Measurements from ENCODE around the gene PPM1L. TPM values are rescaled to one million over a fixed set of nuclear protein-coding genes. Genes with fewer than 3 reads are reported as not detected.

PPM1L gene
- total and polyA plus RNA-seq, 5 donors from 2014 or later: 0.28 to 1.9 (median 0.81) TPM

GRCh38 chr3:160781402-160781801 lies 25.4 kb downstream of the PPM1L start:
- Histone ChIP-seq H3K4me3 (ENCODE audit: low read depth, low read length) (no peak overlapping the region), H3K4me1 (ENCODE audit: control insufficient read depth, insufficient read depth, low read length, poor library complexity, severe bottlenecking) (no peaks in the 10 kb centered on the region), H3K27me3 (ENCODE audit: control insufficient read depth, insufficient read depth, low read length) (no peaks in the 10 kb centered on the region), H3K9me3 (ENCODE audit: control insufficient read depth in 2 of 2, low read length in 2 of 2) (no peaks in the 10 kb centered on the region), H3K27ac (ENCODE audit: insufficient read depth, low read length, poor library complexity, severe bottlenecking) (no peak overlapping the region), H3K36me3 (ENCODE audit: control insufficient read depth, insufficient read depth, low read length) (no peaks in the 10 kb centered on the region)
- no peak for ATAC-seq (ENCODE audit: low read depth in 2 of 2)
- no peaks in the 10 kb centered on the region for H3K36me3 Mint-ChIP-seq
- H3K27me3 Mint-ChIP-seq: peaks cover 9% of the 10 kb centered on the region
- H3K27ac Mint-ChIP-seq: no peak overlapping the region
- DNase-seq: no peak
- H3K4me1 Mint-ChIP-seq: no peaks in the 10 kb centered on the region
- H3K9me3 Mint-ChIP-seq: peaks cover 0 to 4% (median 0%) of the 10 kb centered on the region in 7 donors
- no peak overlapping the region for H3K4me3 Mint-ChIP-seq

GRCh38 chr3:160781863-160782262 lies 25.8 kb downstream of the PPM1L start:
- Mint-ChIP-seq H3K4me3 (no peak overlapping the region), H3K4me1 (peaks cover 0 to 3% (median 0%) of the 10 kb centered on the region in 4 donors), H3K36me3 (no peaks in the 10 kb centered on the region), H3K27ac (no peak overlapping the region), H3K27me3 (peaks cover 8% of the 10 kb centered on the region), H3K9me3 (peaks cover 0 to 4% (median 0%) of the 10 kb centered on the region in 7 donors)
- H3K9me3 ChIP-seq (ENCODE audit: control insufficient read depth in 2 of 2, low read length in 2 of 2): no peaks in the 10 kb centered on the region
- H3K36me3 ChIP-seq (ENCODE audit: control insufficient read depth, insufficient read depth, low read length): no peaks in the 10 kb centered on the region
- H3K27ac ChIP-seq (ENCODE audit: insufficient read depth, low read length, poor library complexity, severe bottlenecking): no peak overlapping the region
- no peaks in the 10 kb centered on the region for H3K27me3 ChIP-seq (ENCODE audit: control insufficient read depth, insufficient read depth, low read length)
- no peak overlapping the region for H3K4me3 ChIP-seq (ENCODE audit: low read depth, low read length)
- H3K4me1 ChIP-seq (ENCODE audit: control insufficient read depth, insufficient read depth, low read length, poor library complexity, severe bottlenecking): no peaks in the 10 kb centered on the region
- ATAC-seq (ENCODE audit: low read depth in 2 of 2): no peak
- no peak for DNase-seq

- no peak overlapping the region for H3K4me3 Mint-ChIP-seq
- no peak for DNase-seq
- no peaks in the 10 kb centered on the region for H3K4me1 ChIP-seq (ENCODE audit: control insufficient read depth, insufficient read depth, low read length, poor library complexity, severe bottlenecking)
- peaks cover 0 to 4% (median 0%) of the 10 kb centered on the region in 4 donors for H3K4me1 Mint-ChIP-seq
- no peak overlapping the region for H3K4me3 ChIP-seq (ENCODE audit: low read depth, low read length)
- H3K27ac Mint-ChIP-seq: no peak overlapping the region
- H3K9me3 ChIP-seq (ENCODE audit: control insufficient read depth in 2 of 2, low read length in 2 of 2): peaks cover 0 to 2% of the 10 kb centered on the region in 2 experiments
- peaks cover 0 to 16% (median 4%) of the 10 kb centered on the region in 7 donors for H3K9me3 Mint-ChIP-seq
- no peaks in the 10 kb centered on the region for H3K36me3 Mint-ChIP-seq
- H3K36me3 ChIP-seq (ENCODE audit: control insufficient read depth, insufficient read depth, low read length): no peaks in the 10 kb centered on the region
- H3K27ac ChIP-seq (ENCODE audit: insufficient read depth, low read length, poor library complexity, severe bottlenecking): no peak overlapping the region
- peaks cover 15% of the 10 kb centered on the region for H3K27me3 Mint-ChIP-seq
- ATAC-seq (ENCODE audit: low read depth in 2 of 2): no peak
- H3K27me3 ChIP-seq (ENCODE audit: control insufficient read depth, insufficient read depth, low read length): peaks cover 4% of the 10 kb centered on the region
Observed at GRCh38 chr3:160784853-160785252, 28.8 kb downstream of the PPM1L start.

GRCh38 chr3:160790726-160791125 lies 34.7 kb downstream of the PPM1L start:
- no peaks in the 10 kb centered on the region for H3K36me3 Mint-ChIP-seq
- ATAC-seq (ENCODE audit: low read depth in 2 of 2): no peak
- peaks cover 25% of the 10 kb centered on the region for H3K27me3 Mint-ChIP-seq
- H3K9me3 Mint-ChIP-seq: peaks cover 0 to 16% (median 4%) of the 10 kb centered on the region in 7 donors
- Histone ChIP-seq H3K36me3 (ENCODE audit: control insufficient read depth, insufficient read depth, low read length) (no peaks in the 10 kb centered on the region), H3K4me3 (ENCODE audit: low read depth, low read length) (no peak overlapping the region), H3K27me3 (ENCODE audit: control insufficient read depth, insufficient read depth, low read length) (peaks cover 7% of the 10 kb centered on the region), H3K9me3 (ENCODE audit: control insufficient read depth in 2 of 2, low read length in 2 of 2) (peaks cover 0 to 2% of the 10 kb centered on the region in 2 experiments), H3K4me1 (ENCODE audit: control insufficient read depth, insufficient read depth, low read length, poor library complexity, severe bottlenecking) (no peaks in the 10 kb centered on the region), H3K27ac (ENCODE audit: insufficient read depth, low read length, poor library complexity, severe bottlenecking) (no peak overlapping the region)
- H3K4me3 Mint-ChIP-seq: no peak overlapping the region
- H3K27ac Mint-ChIP-seq: no peak overlapping the region
- peaks cover 0 to 4% (median under 1%) of the 10 kb centered on the region in 4 donors for H3K4me1 Mint-ChIP-seq
- DNase-seq: no peak

GRCh38 chr3:160792540-160792939 lies 36.5 kb downstream of the PPM1L start:
- Histone ChIP-seq H3K27me3 (ENCODE audit: control insufficient read depth, insufficient read depth, low read length) (peaks cover 7% of the 10 kb centered on the region), H3K9me3 (ENCODE audit: control insufficient read depth in 2 of 2, low read length in 2 of 2) (peaks cover 0 to 1% of the 10 kb centered on the region in 2 experiments), H3K4me3 (ENCODE audit: low read depth, low read length) (no peak overlapping the region), H3K4me1 (ENCODE audit: control insufficient read depth, insufficient read depth, low read length, poor library complexity, severe bottlenecking) (no peaks in the 10 kb centered on the region), H3K36me3 (ENCODE audit: control insufficient read depth, insufficient read depth, low read length) (no peaks in the 10 kb centered on the region), H3K27ac (ENCODE audit: insufficient read depth, low read length, poor library complexity, severe bottlenecking) (no peak overlapping the region)
- no peak for DNase-seq
- peaks cover 0 to 13% (median 2%) of the 10 kb centered on the region in 7 donors for H3K9me3 Mint-ChIP-seq
- peaks cover 17% of the 10 kb centered on the region for H3K27me3 Mint-ChIP-seq
- no peak overlapping the region for H3K4me3 Mint-ChIP-seq
- H3K36me3 Mint-ChIP-seq: no peaks in the 10 kb centered on the region
- no peak overlapping the region for H3K27ac Mint-ChIP-seq
- peaks cover 0 to 2% (median 0%) of the 10 kb centered on the region in 4 donors for H3K4me1 Mint-ChIP-seq
- no peak for ATAC-seq (ENCODE audit: low read depth in 2 of 2)

- H3K27ac ChIP-seq (ENCODE audit: insufficient read depth, low read length, poor library complexity, severe bottlenecking): no peak overlapping the region
- Mint-ChIP-seq H3K27me3 (peaks cover 16% of the 10 kb centered on the region), H3K27ac (no peak overlapping the region), H3K4me3 (no peak overlapping the region), H3K36me3 (no peaks in the 10 kb centered on the region), H3K9me3 (peaks cover 0 to 4% (median 2%) of the 10 kb centered on the region in 7 donors), H3K4me1 (peaks cover 0 to 2% (median 0%) of the 10 kb centered on the region in 4 donors)
- H3K9me3 ChIP-seq (ENCODE audit: control insufficient read depth in 2 of 2, low read length in 2 of 2): no peaks in the 10 kb centered on the region
- H3K4me3 ChIP-seq (ENCODE audit: low read depth, low read length): no peak overlapping the region
- DNase-seq (no peak), ATAC-seq (ENCODE audit: low read depth in 2 of 2) (no peak)
- peaks cover 3% of the 10 kb centered on the region for H3K27me3 ChIP-seq (ENCODE audit: control insufficient read depth, insufficient read depth, low read length)
- no peaks in the 10 kb centered on the region for H3K36me3 ChIP-seq (ENCODE audit: control insufficient read depth, insufficient read depth, low read length)
- H3K4me1 ChIP-seq (ENCODE audit: control insufficient read depth, insufficient read depth, low read length, poor library complexity, severe bottlenecking): no peaks in the 10 kb centered on the region
Observed at GRCh38 chr3:160793722-160794252, 37.8 kb downstream of the PPM1L start.

GRCh38 chr3:160796089-160796812 lies 40.2 kb downstream of the PPM1L start:
- H3K9me3 Mint-ChIP-seq: peaks cover 0 to 2% (median 0%) of the 10 kb centered on the region in 7 donors
- H3K27me3 Mint-ChIP-seq: peaks cover 16% of the 10 kb centered on the region
- DNase-seq: no peak
- ATAC-seq (ENCODE audit: low read depth in 2 of 2): no peak
- peaks cover 0 to 2% (median 0%) of the 10 kb centered on the region in 4 donors for H3K4me1 Mint-ChIP-seq
- H3K4me3 ChIP-seq (ENCODE audit: low read depth, low read length): no peak overlapping the region
- no peaks in the 10 kb centered on the region for H3K9me3 ChIP-seq (ENCODE audit: control insufficient read depth in 2 of 2, low read length in 2 of 2)
- H3K36me3 Mint-ChIP-seq: no peaks in the 10 kb centered on the region
- no peak overlapping the region for H3K27ac Mint-ChIP-seq
- no peak overlapping the region for H3K27ac ChIP-seq (ENCODE audit: insufficient read depth, low read length, poor library complexity, severe bottlenecking)
- H3K27me3 ChIP-seq (ENCODE audit: control insufficient read depth, insufficient read depth, low read length): no peaks in the 10 kb centered on the region
- no peaks in the 10 kb centered on the region for H3K36me3 ChIP-seq (ENCODE audit: control insufficient read depth, insufficient read depth, low read length)
- no peaks in the 10 kb centered on the region for H3K4me1 ChIP-seq (ENCODE audit: control insufficient read depth, insufficient read depth, low read length, poor library complexity, severe bottlenecking)
- H3K4me3 Mint-ChIP-seq: no peak overlapping the region

- Mint-ChIP-seq H3K27me3 (peaks cover 15% of the 10 kb centered on the region), H3K4me1 (peaks cover 0 to 4% (median 2%) of the 10 kb centered on the region in 4 donors), H3K36me3 (no peaks in the 10 kb centered on the region), H3K27ac (no peak overlapping the region), H3K4me3 (no peak overlapping the region), H3K9me3 (peaks cover 0 to 2% (median 0%) of the 10 kb centered on the region in 7 donors)
- Histone ChIP-seq H3K9me3 (ENCODE audit: control insufficient read depth in 2 of 2, low read length in 2 of 2) (no peaks in the 10 kb centered on the region), H3K36me3 (ENCODE audit: control insufficient read depth, insufficient read depth, low read length) (no peaks in the 10 kb centered on the region), H3K27me3 (ENCODE audit: control insufficient read depth, insufficient read depth, low read length) (no peaks in the 10 kb centered on the region), H3K4me1 (ENCODE audit: control insufficient read depth, insufficient read depth, low read length, poor library complexity, severe bottlenecking) (no peaks in the 10 kb centered on the region), H3K27ac (ENCODE audit: insufficient read depth, low read length, poor library complexity, severe bottlenecking) (no peak overlapping the region), H3K4me3 (ENCODE audit: low read depth, low read length) (no peak overlapping the region)
- ATAC-seq (ENCODE audit: low read depth in 2 of 2) (no peak), DNase-seq (no peak)
Observed at GRCh38 chr3:160796813-160797164, 40.8 kb downstream of the PPM1L start.

Data from CD4-positive, CD25-positive, alpha-beta regulatory T cell (primary cell).